GM12878 (cell line): ENCODE data around the gene NXPH1. TPM values are rescaled to one million over a fixed set of nuclear protein-coding genes. Genes with fewer than 3 reads are reported as not detected.
A peak's percentile ranks its signal among the peaks of the same experiment; 100 is the strongest.

Experiments
- ATAC-seq: fragments of 200-7000 bp; cut with Tn5 transposase; 3 replicates; pipeline ENCODE4 v1.9.1; 2020; ENCODE audit warnings: mild to moderate bottlenecking, moderate library complexity
- BruUV-seq: library from RNA; stranded (reverse); fragments of 400-500 nt; replicated peaks from 2 replicates; lab custom pipeline; 2021; lab: Mats Ljungman, UMichigan
- CTCF ChIA-PET: fragments of 300-600 bp; sonication (Branson Sonifier 250); formaldehyde crosslinking; extraction: SDS; loops from one replicate; lab custom pipeline; 2021; ENCODE audit warnings: inconsistent platforms; lab: Yijun Ruan, JAX
- POLR2A ChIA-PET: fragments of 350-600 bp; formaldehyde crosslinking; extraction: SDS; loops from one replicate; lab custom pipeline; 2021; ENCODE audit warnings: inconsistent platforms; lab: Charles Lee
- RAD21 ChIA-PET: fragments of 300-600 bp; sonication (Branson Sonifier 250); formaldehyde crosslinking; loops from one replicate; lab custom pipeline; 2023; ENCODE audit warnings: antibody characterized with exemption; ENCODE audit not compliant: unreplicated experiment; lab: Charles Lee
- SMC1A ChIA-PET: fragments of 300-600 bp; sonication (Branson Sonifier 250); formaldehyde crosslinking; loops from one replicate; lab custom pipeline; 2023; ENCODE audit not compliant: unreplicated experiment, uncharacterized antibody; lab: Charles Lee
- DNase-seq: peaks from one replicate; pipeline ENCODE4 v3.0.0-alpha.2; 2011; ENCODE audit warnings: low read depth, low spot score
- FAIRE-seq: peaks from 3 replicates; lab custom pipeline; 2011; peaks lifted over from hg19 to GRCh38; lab: Jason Lieb, UNC
- H2AFZ ChIP-seq: 2 replicates; pipeline ENCODE4 v1.6.0; 2011; ENCODE audit warnings: low read depth, low read length, control low read depth; ENCODE audit not compliant: control insufficient read depth
- H3K27ac ChIP-seq: 2 replicates; pipeline ENCODE4 v1.5.1; 2011; ENCODE audit warnings: control low read depth; ENCODE audit not compliant: control insufficient read depth, insufficient read depth
- H3K27me3 ChIP-seq, 2 experiments: replicated peaks in 1 of 2; 2 replicates each; pipeline versions ENCODE4 v1.6.0 to v1.6.1; 2011; ENCODE audit warnings: low read length in 1 of 2; ENCODE audit not compliant: control insufficient read depth in 2 of 2, insufficient read depth in 2 of 2
- H3K36me3 ChIP-seq, 2 experiments: 2 replicates each; pipeline ENCODE4 v1.5.1; 2011; ENCODE audit warnings: low read length in 1 of 2; ENCODE audit not compliant: control insufficient read depth in 2 of 2, insufficient read depth in 2 of 2
- H3K4me1 ChIP-seq: 2 replicates; pipeline ENCODE4 v1.6.1; 2011; ENCODE audit warnings: mild to moderate bottlenecking, low read length, moderate library complexity, mixed read lengths; ENCODE audit not compliant: control insufficient read depth, insufficient read depth
- H3K4me2 ChIP-seq: 2 replicates; pipeline ENCODE4 v1.6.0; 2011; ENCODE audit warnings: control low read depth; ENCODE audit not compliant: control insufficient read depth, insufficient read depth
- H3K4me3 ChIP-seq: fragments of 200-600 bp; sonication (generic); 2 replicates; pipeline ENCODE4 v1.5.1; 2016
- H3K79me2 ChIP-seq: 2 replicates; pipeline ENCODE4 v1.6.0; 2011; ENCODE audit warnings: low read length; ENCODE audit not compliant: control insufficient read depth, insufficient read depth
- H3K9ac ChIP-seq: 2 replicates; pipeline ENCODE4 v1.8.0; 2011; ENCODE audit warnings: low read length, control low read depth, mixed read lengths; ENCODE audit not compliant: control insufficient read depth, insufficient read depth
- H3K9me3 ChIP-seq: replicated peaks from 3 replicates; pipeline ENCODE4 v1.5.1; 2011; ENCODE audit warnings: mild to moderate bottlenecking, low read length; ENCODE audit not compliant: control insufficient read depth, insufficient read depth
- H4K20me1 ChIP-seq: 2 replicates; pipeline ENCODE4 v1.6.0; 2011; ENCODE audit not compliant: control insufficient read depth, insufficient read depth
- ATF7 ChIP-seq: fragments of 450-650 bp; IDR thresholded peaks from 2 replicates; pipeline ENCODE4 v1.6.1; 2016; ENCODE audit warnings: low read depth, mild to moderate bottlenecking
- BRCA1 ChIP-seq: IDR thresholded peaks from 2 replicates; pipeline ENCODE4 v1.6.1; 2011; ENCODE audit warnings: low read depth, low read length, improper control_type of control experiment
- DPF2 ChIP-seq: fragments of 450-650 bp; IDR thresholded peaks from 2 replicates; pipeline ENCODE4 v1.6.1; 2017; ENCODE audit warnings: mild to moderate bottlenecking
- IKZF2 ChIP-seq, 2 experiments: fragments of 450-650 bp; IDR thresholded peaks; 2 replicates each; pipeline ENCODE4 v1.6.1; 2017; ENCODE audit warnings: mild to moderate bottlenecking in 2 of 2, moderate library complexity in 2 of 2
- KLF5 ChIP-seq: fragments of 450-650 bp; IDR thresholded peaks from 2 replicates; pipeline ENCODE4 v1.6.1; 2014; ENCODE audit warnings: mild to moderate bottlenecking; ENCODE audit not compliant: partially characterized antibody
- MTA2 ChIP-seq: fragments of 450-650 bp; IDR thresholded peaks from 2 replicates; pipeline ENCODE4 v1.6.1; 2016; ENCODE audit warnings: low read depth, mild to moderate bottlenecking, moderate library complexity
- NBN ChIP-seq: fragments of 450-650 bp; IDR thresholded peaks from 2 replicates; pipeline ENCODE4 v1.6.1; 2016
- NFXL1 ChIP-seq: fragments of 450-650 bp; IDR thresholded peaks from 2 replicates; pipeline ENCODE4 v1.6.1; 2017; ENCODE audit warnings: antibody characterized with exemption, mild to moderate bottlenecking, borderline replicate concordance
- POU2F2 ChIP-seq: IDR thresholded peaks from 3 replicates; pipeline ENCODE4 v1.6.1; 2011; ENCODE audit warnings: low read depth, mild to moderate bottlenecking, low read length, borderline replicate concordance
- RELB ChIP-seq: fragments of 450-650 bp; IDR thresholded peaks from 2 replicates; pipeline ENCODE4 v1.6.1; 2017; ENCODE audit warnings: low read depth, mild to moderate bottlenecking, moderate library complexity
- SMAD5 ChIP-seq: IDR thresholded peaks from 2 replicates; pipeline ENCODE4 v1.6.1; 2016; ENCODE audit warnings: antibody characterized with exemption, low read depth
- TCF3 ChIP-seq: IDR thresholded peaks from 2 replicates; pipeline ENCODE4 v1.6.1; 2012; ENCODE audit warnings: low read depth, mild to moderate bottlenecking, low read length, borderline replicate concordance; ENCODE audit not compliant: insufficient read depth
- WRNIP1 ChIP-seq: IDR thresholded peaks from 2 replicates; pipeline ENCODE4 v1.6.1; 2011; ENCODE audit warnings: low read depth, low read length, improper control_type of control experiment, borderline replicate concordance
- YY1 ChIP-seq: IDR thresholded peaks from 2 replicates; pipeline ENCODE4 v1.6.1; 2011; ENCODE audit warnings: low read depth, mild to moderate bottlenecking, low read length
- WGBS: methylation state at CpG from one replicate; pipeline ENCODE4 v1.1.6; 2016; ENCODE audit warnings: low lambda C conversion rate; ENCODE audit not compliant: insufficient replicate concordance, insufficient coverage; ENCODE audit errors: missing lambda C conversion rate; 5-methylcytosine and 5-hydroxymethylcytosine counted together
- in situ Hi-C: fragments of 300-500 bp; cut with MboI; formaldehyde crosslinking; loops from 9 replicates; pipeline ENCODE4 v1.14.3; 2018; ENCODE audit warnings: mixed read lengths
- intact Hi-C: fragments of 100-400 bp; cut with micrococcal nuclease; formaldehyde crosslinking; loops from one replicate; pipeline ENCODE4 v1.14.2; 2022; ENCODE audit not compliant: unreplicated experiment
- polyA plus RNA-seq, 11 experiments: library from polyadenylated mRNA; depleted of rRNA in 4 of 11; unstranded in 6 of 11; stranded (reverse) in 5 of 11; fragments of >200 nt; fragmentation: Nextera tagmentation in 4 of 11; fragmentation: Illumina TruSeq in 1 of 11; extraction: Ambion mirVana in 4 of 11; extraction: Trizol in 1 of 11; gene quantifications; 1 replicate in 1 of 11; 2 replicates in 10 of 11; pipeline versions ENCODE4 v1.2.1 to v1.2.3, GENCODE V29; 2011 to 2016; ENCODE audit warnings: inconsistent platforms in 2 of 11, missing spikeins in 2 of 11, low read depth in 1 of 11
- total RNA-seq, 4 experiments: library from RNA; depleted of rRNA in 3 of 4; stranded (reverse); fragments of >200 nt in 3 of 4; fragmentation: Illumina TruSeq in 1 of 4; extraction: Trizol in 1 of 4; gene quantifications; 2 replicates each; pipeline versions ENCODE4 v1.2.1 to v1.2.3, GENCODE V29; 2013 to 2021

Gene NXPH1
- total and polyA plus RNA-seq, 10 of the 15 experiments (the other 5 are each of a cell fraction or from before 2014, with no cell fraction given) = 0.06 to 0.34 TPM; not detected in 8

GRCh38 chr7:8638076-8638475 lies 204.7 kb downstream of the NXPH1 start:
- Histone ChIP-seq H3K4me2 (no peak overlapping the region), H3K79me2 (no peaks in the 10 kb centered on the region), H3K27me3 (no peaks in the 10 kb centered on the region), H3K4me1 (no peaks in the 10 kb centered on the region), H4K20me1 (no peaks in the 10 kb centered on the region), H3K36me3 (no peaks in the 10 kb centered on the region), H3K4me3 (no peak overlapping the region), H3K9me3 (no peaks in the 10 kb centered on the region), H2AFZ (no peak overlapping the region), H3K27ac (no peak overlapping the region), H3K9ac (no peak overlapping the region)
- no peak for ATAC-seq
- no peak for TF ChIP-seq KLF5
- TF ChIP-seq POU2F2 = no peak
- no peak for TF ChIP-seq YY1
- no peak for TF ChIP-seq SMAD5
- no peak for TF ChIP-seq TCF3
- TF ChIP-seq DPF2 = no peak
- TF ChIP-seq NBN = no peak
- TF ChIP-seq NFXL1 = no peak
- DNase-seq = no peak
- FAIRE-seq = no peak
- RAD21 ChIA-PET = no interaction called here
- intact Hi-C loops = no loop called here
- in situ Hi-C loops = no loop called here
- SMC1A ChIA-PET = interaction anchor here (1.0 to 1.6 kb wide), 4 partner anchors 9 to 44 kb away, joined by 3 read pairs; no protein-coding TSS in a partner anchor
- 36% methylated on average over 7 of the region's 7 CpGs for WGBS
- CTCF ChIA-PET = interaction anchor here (1.1 kb wide), 1 partner anchor 9 kb away, joined by 3 read pairs; no protein-coding TSS in a partner anchor
- POLR2A ChIA-PET = no interaction called here
- no TSS peak for BruUV-seq

- POLR2A ChIA-PET = no interaction called here
- 24% methylated on average over 5 of the region's 5 CpGs for WGBS
These were observed 206.3 kb downstream of the NXPH1 start for GRCh38 chr7:8639668-8640067.

More at GRCh38 chr7:8639668-8640067, 206.3 kb downstream of the NXPH1 start:
- TF ChIP-seq ATF7 (0 out of 2 replicates have a peak, but pooled peaks have one; percentile 28), MTA2 (peak; percentile 96), RELB (0 out of 2 replicates have a peak, but pooled peaks have one; percentile 32), NBN (0 out of 2 replicates have a peak, but pooled peaks have one; percentile 18), IKZF2 (IDR thresholded peaks at IDR 0.05) (peak; percentile 12 to 46; a peak in 3 of 4 replicates), WRNIP1 (no peak), BRCA1 (no peak)
- H3K4me1 ChIP-seq = no peaks in the 10 kb centered on the region
- intact Hi-C loops (no loop called here), in situ Hi-C loops (no loop called here)
- no peak overlapping the region for H3K4me2 ChIP-seq
- RAD21 ChIA-PET = no interaction called here
- H2AFZ ChIP-seq = no peak overlapping the region
- no peak overlapping the region for H3K27ac ChIP-seq
- H4K20me1 ChIP-seq = no peaks in the 10 kb centered on the region
- FAIRE-seq = no peak
- peak; percentile 21 for DNase-seq
- peak; percentile 98 for ATAC-seq
- BruUV-seq = no TSS peak
- SMC1A ChIA-PET = interaction anchor here (1.5 kb wide), 1 partner anchor 14 kb away, joined by 3 read pairs; no protein-coding TSS in a partner anchor
- no peaks in the 10 kb centered on the region for H3K79me2 ChIP-seq
- CTCF ChIA-PET = interaction anchor here (0.8 kb wide), 1 partner anchor 11 kb away, joined by 3 read pairs; no protein-coding TSS in a partner anchor
- H3K9ac ChIP-seq = no peak overlapping the region
- no peak overlapping the region for H3K4me3 ChIP-seq
- no peaks in the 10 kb centered on the region for H3K9me3 ChIP-seq
- no peaks in the 10 kb centered on the region for H3K36me3 ChIP-seq
- no peaks in the 10 kb centered on the region for H3K27me3 ChIP-seq
